MM.1S (cell line): ENCODE results near the gene PCTP.

Source experiments
- CTCF ChIP-seq: fragments of 300-600 bp; sonication (generic); IDR thresholded peaks from 2 replicates; pipeline ENCODE4 v1.5.1; 2016; ENCODE audit warnings: antibody characterized with exemption, low read length, mixed read lengths
- EZH2 ChIP-seq: fragments of 300-600 bp; sonication (generic); optimal IDR thresholded peaks from 2 replicates; pipeline ENCODE3; 2017; ENCODE audit warnings: low read depth, mild to moderate bottlenecking, antibody characterized with exemption, low read length, mixed read lengths
- EZH2phosphoT487 ChIP-seq: fragments of 300-600 bp; sonication (generic); IDR thresholded peaks from 2 replicates; pipeline ENCODE4 v1.6.1; 2018; ENCODE audit warnings: antibody characterized with exemption, low read length

GRCh38 chr17:55751720-55752250 lies 934 bp downstream of the PCTP start:
- TF ChIP-seq CTCF: no peak
- TF ChIP-seq EZH2: no peak
- TF ChIP-seq EZH2phosphoT487: no peak
